Right atrium auricular region (tissue), 2 donors: Measurements from ENCODE around the gene METRNL. TPM values are rescaled to one million over a fixed set of nuclear protein-coding genes. Genes with fewer than 3 reads are reported as not detected.

Experiments used
- DNase-seq: peaks from one replicate; pipeline ENCODE4 v3.0.0-alpha.2; 2019; ENCODE audit warnings: low spot score
- H3K27ac ChIP-seq, 2 donors: fragments of 200-600 bp; sonication (generic); 1 replicate in 1 of 2; 2 replicates in 1 of 2; pipeline ENCODE4 v1.5.1; 2016 to 2019
- H3K27me3 ChIP-seq, 2 donors: fragments of 200-600 bp; sonication (generic); one replicate each; pipeline versions ENCODE4 v1.5.1 to v1.6.0; 2017 to 2019
- H3K36me3 ChIP-seq: fragments of 200-600 bp; sonication (generic); one replicate; pipeline ENCODE4 v1.5.1; 2016
- H3K4me1 ChIP-seq, 2 donors: fragments of 200-600 bp; sonication (generic); one replicate each; pipeline versions ENCODE4 v1.5.1 to v1.6.0; 2017 to 2019
- H3K4me3 ChIP-seq, 2 donors: fragments of 200-600 bp; sonication (generic); 1 replicate in 1 of 2; 2 replicates in 1 of 2; pipeline ENCODE4 v1.5.1; 2017 to 2019; ENCODE audit warnings: mild to moderate bottlenecking in 1 of 2, moderate library complexity in 1 of 2
- H3K9me3 ChIP-seq, 2 donors: fragments of 200-600 bp; sonication (generic); one replicate each; pipeline ENCODE4 v1.5.1; 2019
- total RNA-seq, 2 donors: library from RNA; depleted of rRNA; stranded (reverse); fragments of >200 nt; gene quantifications; one replicate each; pipeline ENCODE4 v1.1.0, GENCODE V29; 2016
- TF ChIP-seq, protein P1 (sequence below), 2 donors: fragments of 200-600 bp; sonication (generic); IDR thresholded peaks; one replicate each; pipeline ENCODE4 v1.5.1; 2019; ENCODE audit warnings: antibody characterized with exemption in 2 of 2

METRNL gene
- total RNA-seq, 2 donors from 2014 or later: 62.9 to 104 TPM

DNA sequence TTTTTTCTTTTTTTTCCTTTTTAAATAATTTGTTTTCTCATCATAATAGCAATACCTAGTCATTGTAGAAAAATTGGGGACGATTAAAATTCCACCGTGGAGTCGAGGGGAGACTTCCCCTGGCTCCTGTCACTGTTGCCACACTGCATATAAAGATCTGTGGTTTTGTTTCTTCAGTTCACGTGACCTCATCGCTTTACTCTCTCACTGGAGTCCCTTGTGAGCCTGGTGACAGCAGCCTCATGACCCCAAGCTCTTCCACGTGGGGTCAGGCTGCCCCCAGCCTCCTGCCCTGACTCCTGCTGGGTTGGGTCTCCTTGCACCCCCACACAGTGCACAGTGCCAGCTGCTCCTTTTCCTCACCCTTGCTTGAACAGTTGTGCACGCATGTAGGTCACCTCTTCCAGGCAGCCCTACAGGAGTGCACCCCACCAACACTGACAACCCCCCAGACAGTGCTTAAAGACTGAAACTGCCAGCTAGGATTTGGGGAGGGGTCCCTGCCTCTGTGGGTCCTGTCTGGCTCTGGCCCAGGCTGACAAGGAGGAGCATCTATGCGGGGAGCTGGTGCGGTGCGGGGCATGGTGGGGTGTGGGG is 7.3 kb upstream of the METRNL start:
- Histone ChIP-seq H3K4me3 (no peak overlapping the region), H3K4me1 (no peaks in the 10 kb centered on the region), H3K27ac (no peak overlapping the region), H3K9me3 (no peaks in the 10 kb centered on the region), H3K27me3 (no peaks in the 10 kb centered on the region), H3K36me3 (no peaks in the 10 kb centered on the region)
- no peak for DNase-seq
- TF ChIP-seq, protein P1, sequence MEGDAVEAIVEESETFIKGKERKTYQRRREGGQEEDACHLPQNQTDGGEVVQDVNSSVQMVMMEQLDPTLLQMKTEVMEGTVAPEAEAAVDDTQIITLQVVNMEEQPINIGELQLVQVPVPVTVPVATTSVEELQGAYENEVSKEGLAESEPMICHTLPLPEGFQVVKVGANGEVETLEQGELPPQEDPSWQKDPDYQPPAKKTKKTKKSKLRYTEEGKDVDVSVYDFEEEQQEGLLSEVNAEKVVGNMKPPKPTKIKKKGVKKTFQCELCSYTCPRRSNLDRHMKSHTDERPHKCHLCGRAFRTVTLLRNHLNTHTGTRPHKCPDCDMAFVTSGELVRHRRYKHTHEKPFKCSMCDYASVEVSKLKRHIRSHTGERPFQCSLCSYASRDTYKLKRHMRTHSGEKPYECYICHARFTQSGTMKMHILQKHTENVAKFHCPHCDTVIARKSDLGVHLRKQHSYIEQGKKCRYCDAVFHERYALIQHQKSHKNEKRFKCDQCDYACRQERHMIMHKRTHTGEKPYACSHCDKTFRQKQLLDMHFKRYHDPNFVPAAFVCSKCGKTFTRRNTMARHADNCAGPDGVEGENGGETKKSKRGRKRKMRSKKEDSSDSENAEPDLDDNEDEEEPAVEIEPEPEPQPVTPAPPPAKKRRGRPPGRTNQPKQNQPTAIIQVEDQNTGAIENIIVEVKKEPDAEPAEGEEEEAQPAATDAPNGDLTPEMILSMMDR (IDR thresholded peaks at IDR 0.05): no peak

DNA sequence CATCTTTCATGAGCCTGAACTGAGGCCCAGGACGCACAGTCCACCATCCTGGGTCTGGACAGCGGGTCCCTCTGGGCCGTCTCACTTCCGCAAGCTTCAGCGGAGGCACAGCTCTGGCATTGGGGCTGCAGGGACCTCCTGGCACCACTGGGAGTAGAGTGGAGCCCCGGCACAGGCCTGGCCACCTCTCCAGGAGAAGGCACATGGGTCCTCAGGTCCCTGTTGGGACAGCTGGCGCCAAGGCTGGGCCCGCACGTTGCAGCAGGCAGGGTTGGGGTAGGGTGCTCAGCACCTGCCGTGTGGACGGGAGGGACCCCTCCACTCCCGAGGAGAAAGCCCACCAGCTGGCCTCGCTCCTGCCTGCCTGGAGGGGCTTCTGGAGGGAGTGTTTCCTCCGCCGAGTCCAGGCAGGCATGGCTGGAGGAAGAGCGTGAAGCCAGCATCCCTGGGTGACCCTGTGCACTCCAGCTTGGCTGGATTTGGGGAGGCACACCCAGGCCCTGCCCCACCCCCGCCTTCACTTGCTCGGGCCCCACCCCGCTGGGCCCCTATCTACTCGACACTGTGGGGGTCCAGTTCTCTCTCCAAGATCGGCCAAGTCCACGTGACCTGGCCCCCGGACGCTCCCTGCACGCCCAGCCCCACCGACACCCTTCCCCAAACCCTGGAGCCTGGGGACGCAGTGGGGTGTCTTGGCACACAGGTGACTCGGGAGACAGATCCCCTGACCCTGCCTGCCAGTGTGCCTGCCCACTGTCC is 6.6 kb upstream of the METRNL start:
- TF ChIP-seq, protein P1 (IDR thresholded peaks at IDR 0.05): no peak
- no peaks in the 10 kb centered on the region for H3K36me3 ChIP-seq
- no peak for DNase-seq

DNA sequence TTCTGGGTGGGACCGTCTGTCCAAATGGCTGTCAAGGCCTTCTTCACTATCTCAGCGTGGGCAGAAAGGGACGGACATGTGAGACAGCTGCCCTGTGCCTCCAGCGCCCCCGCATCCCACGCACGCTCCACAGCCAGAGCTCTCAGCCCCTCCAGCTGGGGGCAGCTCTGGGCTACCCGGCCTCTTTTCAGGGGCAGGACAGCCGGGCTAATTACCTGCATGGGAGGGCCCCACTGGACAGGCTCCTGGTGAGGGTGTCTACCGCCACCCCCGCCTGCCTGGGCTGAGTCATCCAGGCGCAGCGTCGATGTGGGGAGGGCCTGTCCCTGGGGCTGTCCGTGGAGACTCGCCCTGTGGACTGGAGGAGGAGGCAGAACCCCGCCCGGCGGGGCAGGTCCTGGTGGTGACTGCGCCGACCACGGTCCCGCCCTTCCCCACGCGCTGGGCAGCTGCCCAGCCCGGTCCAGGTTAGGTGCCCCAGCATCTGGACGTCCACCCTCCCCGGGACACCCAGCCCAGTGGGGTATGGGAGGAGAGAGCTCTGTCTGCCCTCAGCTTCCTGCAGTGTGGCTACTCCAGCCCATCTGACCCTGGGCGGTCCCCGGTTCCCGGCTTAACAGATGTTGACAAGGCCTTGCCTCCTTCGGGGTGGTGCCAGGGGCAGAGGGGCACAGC is 5.9 kb upstream of the METRNL start:
- H3K27ac ChIP-seq: no peak overlapping the region
- H3K27me3 ChIP-seq: no peaks in the 10 kb centered on the region
- TF ChIP-seq, protein P1 (IDR thresholded peaks at IDR 0.05): no peak
- H3K4me1 ChIP-seq: peaks cover 0 to 9% of the 10 kb centered on the region in 2 donors
- no peak overlapping the region for H3K4me3 ChIP-seq
- no peaks in the 10 kb centered on the region for H3K36me3 ChIP-seq
- no peak for DNase-seq
- H3K9me3 ChIP-seq: no peaks in the 10 kb centered on the region

More for the DNA sequence above, 6.6 kb upstream of the METRNL start:
- Histone ChIP-seq H3K4me3 (no peak overlapping the region), H3K9me3 (no peaks in the 10 kb centered on the region), H3K27ac (no peak overlapping the region), H3K4me1 (peaks cover 0 to 1% of the 10 kb centered on the region in 2 donors), H3K27me3 (no peaks in the 10 kb centered on the region)

DNA sequence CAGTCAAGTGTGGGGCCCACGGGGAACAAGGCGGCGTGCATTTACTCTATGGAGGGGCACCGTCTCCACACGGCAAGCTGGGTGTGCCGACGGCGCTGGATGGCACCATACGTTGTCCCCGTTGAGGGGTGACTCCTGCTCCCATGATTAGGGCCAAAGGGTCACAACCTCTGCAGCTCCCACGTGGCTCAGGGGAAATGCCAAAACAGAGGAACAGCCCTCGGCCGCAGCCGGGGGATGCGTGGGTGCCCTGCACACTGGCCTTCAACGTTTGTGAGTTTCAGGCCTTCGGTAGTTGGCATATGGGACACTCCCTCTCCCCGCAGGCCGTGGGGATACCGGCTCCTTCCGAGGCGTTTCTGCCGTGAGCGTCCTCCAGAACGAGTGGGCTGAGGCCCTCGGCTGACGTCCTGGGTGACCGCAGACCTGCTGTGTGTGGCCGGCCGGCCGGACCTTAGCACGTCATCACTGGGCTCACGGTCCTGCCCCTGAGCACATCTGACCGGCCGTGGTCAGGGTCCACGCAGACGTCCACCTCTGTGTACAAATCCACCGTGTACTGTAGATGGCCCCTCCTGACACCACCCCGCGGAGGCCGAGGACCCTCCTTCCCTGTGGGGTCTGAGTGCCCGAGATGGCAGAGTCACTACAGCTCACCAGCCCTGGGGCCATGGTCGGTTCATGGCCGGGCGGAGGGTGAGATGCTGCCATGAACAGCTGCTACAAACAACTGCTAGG is 4.8 kb upstream of the METRNL start:
- no peak for DNase-seq
- Histone ChIP-seq H3K27me3 (no peaks in the 10 kb centered on the region), H3K4me1 (peaks cover 0 to 15% of the 10 kb centered on the region in 2 donors), H3K4me3 (no peak overlapping the region), H3K27ac (no peak overlapping the region), H3K9me3 (no peaks in the 10 kb centered on the region), H3K36me3 (no peaks in the 10 kb centered on the region)
- TF ChIP-seq, protein P1 (IDR thresholded peaks at IDR 0.05): no peak

DNA sequence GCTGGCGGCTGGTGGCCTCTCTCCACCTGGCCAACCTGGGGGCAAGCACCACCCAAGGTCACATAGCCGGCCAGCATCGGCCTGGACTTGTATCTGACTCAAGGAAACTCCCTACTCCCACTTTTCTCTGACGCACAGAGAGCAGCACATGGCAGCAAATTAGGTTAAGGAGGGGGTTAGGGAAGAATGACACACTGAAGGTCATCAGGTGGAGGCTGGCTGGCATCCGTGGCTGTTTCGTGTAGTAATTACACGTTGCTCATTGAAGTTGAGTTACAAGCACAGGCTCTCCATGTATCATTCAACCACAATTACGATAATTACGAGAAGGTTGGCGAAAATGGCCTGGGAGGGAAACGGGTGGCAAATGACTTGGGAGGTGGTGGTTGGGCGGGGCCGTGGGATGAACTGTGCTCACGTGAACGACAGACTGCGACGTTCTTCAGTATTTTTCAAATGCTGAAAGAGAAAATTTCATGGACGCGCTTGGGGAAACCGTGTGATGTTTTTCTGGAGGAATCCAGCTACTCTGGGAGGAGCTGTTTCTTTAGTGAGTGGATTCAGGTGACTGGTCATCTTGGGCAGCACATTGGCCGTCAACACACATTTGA is 4.0 kb upstream of the METRNL start:
- no peak overlapping the region for H3K4me3 ChIP-seq
- H3K36me3 ChIP-seq: no peaks in the 10 kb centered on the region
- no peaks in the 10 kb centered on the region for H3K27me3 ChIP-seq
- H3K27ac ChIP-seq: no peak overlapping the region
- TF ChIP-seq, protein P1 (IDR thresholded peaks at IDR 0.05): no peak
- peaks cover 0 to 15% of the 10 kb centered on the region in 2 donors for H3K4me1 ChIP-seq
- no peaks in the 10 kb centered on the region for H3K9me3 ChIP-seq
- DNase-seq: no peak
